Adrenal gland (tissue), 5 donors: Measurements from ENCODE around the gene ATF7.

Experiments used
- POLR2A ChIP-seq, 2 donors: fragments of 450-650 bp; IDR thresholded peaks; one replicate each; pipeline ENCODE4 v1.6.1; 2017; ENCODE audit warnings: antibody characterized with exemption in 2 of 2, mild to moderate bottlenecking in 2 of 2, moderate library complexity in 1 of 2
- TF ChIP-seq, protein P1 (sequence below), 6 experiments: fragments of 450-650 bp in 4 of 6; fragments of 200-600 bp in 2 of 6; sonication (generic) in 1 of 6; IDR thresholded peaks; 1 replicate in 5 of 6; 2 replicates in 1 of 6; pipeline versions ENCODE4 v1.5.1 to v1.8.0; 2016 to 2021; ENCODE audit warnings: antibody characterized with exemption in 6 of 6, mild to moderate bottlenecking in 2 of 6, moderate library complexity in 1 of 6
- donor health status: DM: no; HTN: no; CAD: no.

DNA sequence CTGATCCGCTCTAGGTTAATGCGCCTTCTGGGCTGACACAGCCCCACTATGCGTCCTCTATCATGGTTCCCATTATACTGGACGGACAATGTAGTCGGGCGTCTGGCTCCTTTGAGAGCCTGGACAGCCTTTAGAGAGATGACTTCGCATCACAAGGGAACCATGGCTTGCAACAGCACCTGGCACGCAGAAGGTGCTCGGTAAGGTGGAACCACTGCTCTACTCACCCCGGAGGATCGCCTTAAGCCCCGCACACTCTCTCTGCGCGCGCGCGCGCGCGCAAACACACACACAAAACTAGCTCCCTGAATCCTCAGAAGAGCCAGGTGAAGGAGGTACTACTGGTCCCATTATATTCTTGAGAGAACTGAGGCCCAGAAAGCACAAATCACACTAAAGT lies 134.0 kb downstream of the ATF7 start:
- TF ChIP-seq, protein P1, sequence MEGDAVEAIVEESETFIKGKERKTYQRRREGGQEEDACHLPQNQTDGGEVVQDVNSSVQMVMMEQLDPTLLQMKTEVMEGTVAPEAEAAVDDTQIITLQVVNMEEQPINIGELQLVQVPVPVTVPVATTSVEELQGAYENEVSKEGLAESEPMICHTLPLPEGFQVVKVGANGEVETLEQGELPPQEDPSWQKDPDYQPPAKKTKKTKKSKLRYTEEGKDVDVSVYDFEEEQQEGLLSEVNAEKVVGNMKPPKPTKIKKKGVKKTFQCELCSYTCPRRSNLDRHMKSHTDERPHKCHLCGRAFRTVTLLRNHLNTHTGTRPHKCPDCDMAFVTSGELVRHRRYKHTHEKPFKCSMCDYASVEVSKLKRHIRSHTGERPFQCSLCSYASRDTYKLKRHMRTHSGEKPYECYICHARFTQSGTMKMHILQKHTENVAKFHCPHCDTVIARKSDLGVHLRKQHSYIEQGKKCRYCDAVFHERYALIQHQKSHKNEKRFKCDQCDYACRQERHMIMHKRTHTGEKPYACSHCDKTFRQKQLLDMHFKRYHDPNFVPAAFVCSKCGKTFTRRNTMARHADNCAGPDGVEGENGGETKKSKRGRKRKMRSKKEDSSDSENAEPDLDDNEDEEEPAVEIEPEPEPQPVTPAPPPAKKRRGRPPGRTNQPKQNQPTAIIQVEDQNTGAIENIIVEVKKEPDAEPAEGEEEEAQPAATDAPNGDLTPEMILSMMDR (IDR thresholded peaks at IDR 0.05) = no peak
- no peak for TF ChIP-seq POLR2A (IDR thresholded peaks at IDR 0.05)
